Gastrocnemius medialis (tissue), 4 donors: ENCODE data around the gene GUF1.
A peak's percentile ranks its signal among the peaks of the same experiment; 100 is the strongest.

Experiments used
- POLR2A ChIP-seq, 2 donors: fragments of 450-650 bp; IDR thresholded peaks; one replicate each; pipeline ENCODE4 v1.6.1; 2017; ENCODE audit warnings: antibody characterized with exemption in 2 of 2, mild to moderate bottlenecking in 2 of 2, moderate library complexity in 2 of 2
- TF ChIP-seq, protein P1 (sequence below), 5 experiments: fragments of 450-650 bp in 3 of 5; fragments of 200-600 bp in 2 of 5; sonication (generic) in 2 of 5; IDR thresholded peaks in 4 of 5; conservative IDR thresholded peaks in 1 of 5; 1 replicate in 4 of 5; 2 replicates in 1 of 5; pipeline ENCODE4 v1.5.1; 2016 to 2019; ENCODE audit warnings: antibody characterized with exemption in 5 of 5, mild to moderate bottlenecking in 3 of 5, moderate library complexity in 3 of 5

DNA sequence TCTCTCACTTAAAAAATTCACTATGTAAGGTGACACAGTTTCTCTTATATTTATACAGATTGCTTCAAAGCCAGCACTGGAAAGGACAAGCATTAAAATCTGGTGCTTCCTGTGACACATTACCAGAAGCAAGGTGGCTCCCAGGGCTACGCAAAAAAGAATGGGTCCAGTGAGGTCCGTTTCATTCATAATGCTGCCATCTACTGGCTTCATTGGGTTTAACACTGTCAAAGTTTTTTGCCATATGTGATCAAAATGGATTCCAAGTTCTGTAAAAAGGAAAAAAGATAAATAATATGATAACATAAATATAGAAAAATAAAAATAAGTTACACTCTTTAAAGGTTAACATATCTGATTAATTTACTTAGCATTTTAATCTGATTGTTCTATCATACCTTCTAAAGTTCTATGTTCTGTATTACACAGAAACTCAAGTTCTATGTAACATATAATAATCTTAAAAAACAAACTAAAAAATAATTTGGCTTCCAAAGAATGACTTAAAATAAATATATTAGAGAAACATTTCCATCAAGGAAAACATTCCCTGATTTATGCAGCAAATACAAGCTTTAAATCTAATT, 48.8 kb upstream of the GUF1 start:
- TF ChIP-seq, protein P1, sequence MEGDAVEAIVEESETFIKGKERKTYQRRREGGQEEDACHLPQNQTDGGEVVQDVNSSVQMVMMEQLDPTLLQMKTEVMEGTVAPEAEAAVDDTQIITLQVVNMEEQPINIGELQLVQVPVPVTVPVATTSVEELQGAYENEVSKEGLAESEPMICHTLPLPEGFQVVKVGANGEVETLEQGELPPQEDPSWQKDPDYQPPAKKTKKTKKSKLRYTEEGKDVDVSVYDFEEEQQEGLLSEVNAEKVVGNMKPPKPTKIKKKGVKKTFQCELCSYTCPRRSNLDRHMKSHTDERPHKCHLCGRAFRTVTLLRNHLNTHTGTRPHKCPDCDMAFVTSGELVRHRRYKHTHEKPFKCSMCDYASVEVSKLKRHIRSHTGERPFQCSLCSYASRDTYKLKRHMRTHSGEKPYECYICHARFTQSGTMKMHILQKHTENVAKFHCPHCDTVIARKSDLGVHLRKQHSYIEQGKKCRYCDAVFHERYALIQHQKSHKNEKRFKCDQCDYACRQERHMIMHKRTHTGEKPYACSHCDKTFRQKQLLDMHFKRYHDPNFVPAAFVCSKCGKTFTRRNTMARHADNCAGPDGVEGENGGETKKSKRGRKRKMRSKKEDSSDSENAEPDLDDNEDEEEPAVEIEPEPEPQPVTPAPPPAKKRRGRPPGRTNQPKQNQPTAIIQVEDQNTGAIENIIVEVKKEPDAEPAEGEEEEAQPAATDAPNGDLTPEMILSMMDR (IDR thresholded peaks at IDR 0.05 in 4 of 5, conservative IDR thresholded peaks at IDR 0.05 in 1 of 5): peak in 4 of 5 experiments; percentile 32 to 66 (median 52)
- TF ChIP-seq POLR2A (IDR thresholded peaks at IDR 0.05): no peak
